Ishikawa (cell line): Measurements from ENCODE around the gene NEK10.

Experiments used
- EP300 ChIP-seq: IDR thresholded peaks from 2 replicates; pipeline ENCODE4 v1.6.1; 2012; ENCODE audit warnings: borderline replicate concordance
- FOXM1 ChIP-seq: IDR thresholded peaks from 2 replicates; pipeline ENCODE4 v1.6.1; 2012; ENCODE audit warnings: low read depth, borderline replicate concordance
- MAX ChIP-seq: IDR thresholded peaks from 2 replicates; pipeline ENCODE4 v1.6.1; 2012
- REST ChIP-seq: IDR thresholded peaks from 2 replicates; pipeline ENCODE4 v1.6.1; 2012; ENCODE audit warnings: low read depth, mild to moderate bottlenecking
- TAF1 ChIP-seq: IDR thresholded peaks from 2 replicates; pipeline ENCODE4 v1.6.1; 2012; ENCODE audit warnings: low read depth, mild to moderate bottlenecking
- YY1 ChIP-seq: IDR thresholded peaks from 2 replicates; pipeline ENCODE4 v1.6.1; 2012; ENCODE audit warnings: low read depth
- ZBTB7A ChIP-seq: IDR thresholded peaks from 2 replicates; pipeline ENCODE4 v1.6.1; 2012; ENCODE audit warnings: low read depth

GRCh38 chr3:27317096-27317495, 52.1 kb downstream of the NEK10 start:
- no peak for TF ChIP-seq REST
- TF ChIP-seq MAX = no peak
- no peak for TF ChIP-seq ZBTB7A
- TF ChIP-seq FOXM1 = no peak
- TF ChIP-seq TAF1 = no peak
- no peak for TF ChIP-seq EP300
- TF ChIP-seq YY1 = no peak
